Astrocyte (in vitro differentiated cells and primary cell): ENCODE measurements around the gene TAF3. TPM values are rescaled to one million over a fixed set of nuclear protein-coding genes. Genes with fewer than 3 reads are reported as not detected.

ENCODE experiments used
- DNase-seq: peaks from one replicate; pipeline ENCODE4 v3.0.0-alpha.2; 2010; ENCODE audit warnings: low read depth
- FAIRE-seq: peaks from 2 replicates; lab custom pipeline; 2011; peaks lifted over from hg19 to GRCh38; lab: Jason Lieb, UNC
- H2AFZ ChIP-seq: 2 replicates; pipeline ENCODE4 v1.6.0; 2012; ENCODE audit warnings: low read depth, low read length, inconsistent platforms
- H3K27ac ChIP-seq: 2 replicates; pipeline ENCODE4 v1.5.1; 2011; ENCODE audit warnings: low read depth, low read length, inconsistent platforms
- H3K27me3 ChIP-seq: 2 replicates; pipeline ENCODE4 v1.6.0; 2011; ENCODE audit warnings: low read length, inconsistent platforms; ENCODE audit not compliant: insufficient read depth
- H3K36me3 ChIP-seq: 2 replicates; pipeline ENCODE4 v1.5.1; 2011; ENCODE audit warnings: low read length, inconsistent platforms; ENCODE audit not compliant: insufficient read depth
- H3K4me1 ChIP-seq: 2 replicates; pipeline ENCODE4 v1.5.1; 2011; ENCODE audit warnings: low read length, inconsistent platforms; ENCODE audit not compliant: insufficient read depth
- H3K4me2 ChIP-seq: 2 replicates; pipeline ENCODE4 v1.6.0; 2012; ENCODE audit warnings: low read length, inconsistent platforms
- H3K4me3 ChIP-seq: 2 replicates; pipeline ENCODE4 v1.5.1; 2011; ENCODE audit warnings: low read depth, mild to moderate bottlenecking, low read length, inconsistent platforms; ENCODE audit not compliant: insufficient read depth
- H3K79me2 ChIP-seq: 2 replicates; pipeline ENCODE4 v1.6.0; 2012; ENCODE audit warnings: mild to moderate bottlenecking, low read length, inconsistent platforms; ENCODE audit not compliant: insufficient read depth
- H3K9ac ChIP-seq: 2 replicates; pipeline ENCODE4 v1.6.0; 2012; ENCODE audit warnings: mild to moderate bottlenecking, low read length, inconsistent platforms
- H3K9me3 ChIP-seq: 2 replicates; pipeline ENCODE4 v1.5.1; 2012; ENCODE audit warnings: low read depth, mild to moderate bottlenecking, low read length, inconsistent platforms; ENCODE audit not compliant: insufficient read depth
- H4K20me1 ChIP-seq: 2 replicates; pipeline ENCODE4 v1.6.0; 2012; ENCODE audit warnings: low read length, inconsistent platforms; ENCODE audit not compliant: insufficient read depth
- H3K27ac Mint-ChIP-seq: one replicate; pipeline ENCODE4 v1.8.0; 2021; ENCODE audit warnings: mild to moderate bottlenecking, mixed read lengths; ENCODE audit not compliant: unreplicated experiment
- H3K27me3 Mint-ChIP-seq: one replicate; pipeline ENCODE4 v1.8.0; 2021; ENCODE audit warnings: low read depth, mixed read lengths; ENCODE audit not compliant: unreplicated experiment
- H3K36me3 Mint-ChIP-seq: one replicate; pipeline ENCODE4 v1.8.0; 2021; ENCODE audit warnings: low read depth, mixed read lengths; ENCODE audit not compliant: unreplicated experiment
- H3K4me1 Mint-ChIP-seq: one replicate; pipeline ENCODE4 v1.8.0; 2021; ENCODE audit warnings: low read depth, mixed read lengths; ENCODE audit not compliant: unreplicated experiment
- H3K4me3 Mint-ChIP-seq: one replicate; pipeline ENCODE4 v1.8.0; 2021; ENCODE audit warnings: mild to moderate bottlenecking, moderate library complexity, mixed read lengths; ENCODE audit not compliant: unreplicated experiment
- H3K9me3 Mint-ChIP-seq: one replicate; pipeline ENCODE4 v1.8.0; 2021; ENCODE audit warnings: mild to moderate bottlenecking, mixed read lengths; ENCODE audit not compliant: unreplicated experiment
- CTCF ChIP-seq: IDR thresholded peaks from 2 replicates; pipeline ENCODE4 v1.5.1; 2011; ENCODE audit warnings: low read depth, mild to moderate bottlenecking, inconsistent platforms, low read length, moderate library complexity; ENCODE audit not compliant: insufficient read depth
- EZH2 ChIP-seq: IDR thresholded peaks from 2 replicates; pipeline ENCODE4 v1.6.1; 2012; ENCODE audit warnings: mild to moderate bottlenecking, low read length, inconsistent platforms; ENCODE audit not compliant: insufficient read depth
- total RNA-seq: library from RNA; stranded (reverse); gene quantifications from 2 replicates; pipeline ENCODE4 v1.2.1, GENCODE V29; 2021

Gene TAF3
- total RNA-seq, 1 donor from 2014 or later, result 10.2 TPM

- peaks cover 4% of the 10 kb centered on the region for H3K4me1 Mint-ChIP-seq
- Histone ChIP-seq H4K20me1 (peaks cover 6% of the 10 kb centered on the region), H3K9me3 (peaks cover 5% of the 10 kb centered on the region), H3K79me2 (no peaks in the 10 kb centered on the region), H3K4me1 (peaks cover 6% of the 10 kb centered on the region), H3K9ac (no peak overlapping the region), H3K4me3 (no peak overlapping the region), H3K27me3 (peaks cover 77% of the 10 kb centered on the region), H3K36me3 (no peaks in the 10 kb centered on the region), H2AFZ (no peak overlapping the region), H3K4me2 (peak overlapping the region; percentile 69), H3K27ac (no peak overlapping the region)
- TF ChIP-seq CTCF (no peak), EZH2 (peak; percentile 92)
- FAIRE-seq (no peak), DNase-seq (peak; percentile 55)
- peak overlapping the region; percentile 22 for H3K4me3 Mint-ChIP-seq
- peak overlapping the region; percentile 58 for H3K27ac Mint-ChIP-seq
- H3K9me3 Mint-ChIP-seq, result peaks cover 21% of the 10 kb centered on the region
- peaks cover 77% of the 10 kb centered on the region for H3K27me3 Mint-ChIP-seq
- no peaks in the 10 kb centered on the region for H3K36me3 Mint-ChIP-seq
These were observed 216.8 kb downstream of the TAF3 start for GRCh38 chr10:8035006-8035640.

DNA sequence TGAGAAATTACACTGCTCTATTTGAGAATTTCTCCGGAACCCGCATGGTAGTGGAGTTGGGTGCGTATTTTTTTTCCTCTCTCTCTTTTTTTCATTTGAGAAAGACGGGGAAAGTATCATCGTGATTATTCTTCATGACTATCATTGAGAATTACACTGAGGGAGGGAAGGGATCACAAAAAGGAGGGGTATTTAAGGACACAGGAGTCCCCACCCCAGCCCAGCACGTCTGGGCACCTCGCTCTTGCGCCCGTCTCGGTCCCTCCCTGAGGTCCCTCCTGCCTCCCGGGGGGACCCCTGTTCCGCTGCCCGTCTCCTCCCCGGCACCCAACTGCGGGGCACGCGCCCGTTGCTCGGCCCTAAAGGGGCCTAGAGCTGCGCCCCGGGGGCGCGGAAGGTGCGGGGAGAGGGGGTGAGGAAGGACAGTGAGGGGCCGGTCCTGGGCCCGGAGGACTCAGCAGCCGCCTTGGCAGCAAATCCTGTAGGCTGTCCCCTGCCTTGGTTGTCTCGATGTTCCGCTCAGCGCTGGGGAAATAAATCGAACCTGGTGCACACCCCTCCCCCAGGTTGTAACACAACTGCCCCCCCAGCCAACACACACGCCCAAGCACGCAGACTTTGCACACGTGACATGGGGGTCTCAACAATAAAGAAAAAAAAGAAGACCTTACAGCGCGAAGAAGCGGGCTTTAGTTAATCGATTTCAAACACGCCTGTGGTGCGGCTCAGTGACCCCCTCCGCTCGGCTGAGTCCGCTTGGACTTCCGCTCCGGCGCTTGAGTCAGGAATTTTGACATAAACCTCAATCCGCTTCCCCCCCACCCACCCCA, 217.6 kb downstream of the TAF3 start:
- Histone ChIP-seq H3K9ac (no peak overlapping the region), H3K79me2 (no peaks in the 10 kb centered on the region), H3K4me3 (no peak overlapping the region), H2AFZ (no peak overlapping the region), H3K36me3 (no peaks in the 10 kb centered on the region), H3K9me3 (peaks cover 5% of the 10 kb centered on the region), H3K27me3 (peaks cover 84% of the 10 kb centered on the region), H3K27ac (no peak overlapping the region), H4K20me1 (peaks cover 6% of the 10 kb centered on the region), H3K4me2 (peak overlapping the region; percentile 69), H3K4me1 (peaks cover 6% of the 10 kb centered on the region)
- Mint-ChIP-seq H3K27me3 (peaks cover 81% of the 10 kb centered on the region), H3K4me3 (peak overlapping the region; percentile 22), H3K27ac (peak overlapping the region; percentile 58), H3K4me1 (peaks cover 4% of the 10 kb centered on the region), H3K36me3 (no peaks in the 10 kb centered on the region), H3K9me3 (peaks cover 21% of the 10 kb centered on the region)
- TF ChIP-seq CTCF (no peak), EZH2 (peak; percentile 88)
- FAIRE-seq (no peak), DNase-seq (no peak)
